ENCODE results near the gene PCCA.
"Not testable (repeated sequence)": the region's sequence is repeated elsewhere in the genome, so short reads cannot be mapped to it uniquely, and the experiment has no call there.

The PCCA gene

GRCh38 chr13:100141461-100141961 is 52.6 kb downstream of the PCCA start:
- not testable (repeated sequence) for H3K4me3 Mint-ChIP-seq; H3K9me3 Mint-ChIP-seq; H3K27me3 Mint-ChIP-seq; H3K4me1 Mint-ChIP-seq (ENCODE audit: low read depth); H3K27ac Mint-ChIP-seq; DNase-seq
- H3K36me3 Mint-ChIP-seq (ENCODE audit: low read depth): peaks cover 21% of the 10 kb centered on the region

GRCh38 chr13:100146534-100146933 is 57.6 kb downstream of the PCCA start:
- DNase-seq: no peak
- H3K36me3 Mint-ChIP-seq (ENCODE audit: low read depth): peaks cover 27% of the 10 kb centered on the region
- no peaks in the 10 kb centered on the region for H3K4me1 Mint-ChIP-seq (ENCODE audit: low read depth)
- H3K27me3 Mint-ChIP-seq: no peaks in the 10 kb centered on the region
- no peak overlapping the region for H3K27ac Mint-ChIP-seq
- H3K9me3 Mint-ChIP-seq: peaks cover 3% of the 10 kb centered on the region
- H3K4me3 Mint-ChIP-seq: no peak overlapping the region

GRCh38 chr13:100147825-100148224 is 58.9 kb downstream of the PCCA start:
- H3K27me3 Mint-ChIP-seq: no peaks in the 10 kb centered on the region
- DNase-seq: no peak
- H3K4me1 Mint-ChIP-seq (ENCODE audit: low read depth): no peaks in the 10 kb centered on the region
- H3K9me3 Mint-ChIP-seq: peaks cover 3% of the 10 kb centered on the region
- H3K27ac Mint-ChIP-seq: no peak overlapping the region
- H3K36me3 Mint-ChIP-seq (ENCODE audit: low read depth): peaks cover 25% of the 10 kb centered on the region
- no peak overlapping the region for H3K4me3 Mint-ChIP-seq

DNA sequence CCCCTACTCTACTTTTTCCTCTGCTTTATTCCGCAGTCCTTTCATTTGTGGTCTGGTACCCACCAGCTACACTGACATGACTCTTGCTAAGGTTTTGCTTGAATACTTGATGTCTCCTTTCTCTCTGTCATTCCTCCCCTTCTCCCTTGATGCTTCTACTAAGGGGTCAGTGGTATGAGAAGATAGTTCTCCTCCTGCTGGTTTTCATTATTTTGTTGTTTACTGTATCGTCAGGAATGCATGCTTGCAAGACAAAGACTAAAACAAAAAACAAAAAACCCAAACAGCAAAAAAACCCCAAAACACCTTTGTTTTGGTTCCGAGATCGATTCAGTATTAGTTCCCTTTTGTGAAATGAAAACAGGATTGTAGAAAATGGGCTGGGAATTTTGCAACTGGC is 59.5 kb downstream of the PCCA start:
- Mint-ChIP-seq H3K9me3 (peaks cover 3% of the 10 kb centered on the region), H3K27me3 (no peaks in the 10 kb centered on the region), H3K36me3 (ENCODE audit: low read depth) (peaks cover 24% of the 10 kb centered on the region)

DNA sequence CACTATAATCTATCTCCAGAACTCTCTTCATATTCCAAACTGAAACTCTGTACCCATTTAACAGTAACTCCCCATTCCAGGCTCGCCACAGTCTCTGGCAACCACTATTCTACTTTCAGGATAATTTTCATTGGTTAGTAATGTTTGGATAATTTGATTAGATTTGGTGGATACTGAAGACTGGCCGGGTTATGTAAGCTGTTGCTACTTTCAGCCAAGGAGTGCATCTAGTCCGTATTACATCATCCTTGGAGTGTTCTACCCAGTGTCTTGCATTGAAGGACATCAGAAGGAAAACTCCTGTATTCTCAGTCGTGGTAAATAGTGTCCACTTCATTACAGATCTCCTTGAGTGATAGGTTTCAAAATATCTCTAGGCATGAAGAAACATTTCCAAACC is 60.5 kb downstream of the PCCA start:
- Mint-ChIP-seq H3K9me3 (peaks cover 3% of the 10 kb centered on the region), H3K27me3 (no peaks in the 10 kb centered on the region), H3K36me3 (ENCODE audit: low read depth) (peaks cover 25% of the 10 kb centered on the region), H3K4me1 (ENCODE audit: low read depth) (no peaks in the 10 kb centered on the region), H3K27ac (no peak overlapping the region), H3K4me3 (no peak overlapping the region)
- no peak for DNase-seq

More for the DNA sequence above, 59.5 kb downstream of the PCCA start:
- Mint-ChIP-seq H3K4me3 (no peak overlapping the region), H3K4me1 (ENCODE audit: low read depth) (no peaks in the 10 kb centered on the region), H3K27ac (no peak overlapping the region)
- no peak for DNase-seq

- H3K9me3 Mint-ChIP-seq; H3K27me3 Mint-ChIP-seq; H3K4me1 Mint-ChIP-seq (ENCODE audit: low read depth); H3K4me3 Mint-ChIP-seq; H3K27ac Mint-ChIP-seq; DNase-seq: not testable (repeated sequence)
- H3K36me3 Mint-ChIP-seq (ENCODE audit: low read depth): peaks cover 26% of the 10 kb centered on the region
Measured at GRCh38 chr13:100150711-100151110, 61.8 kb downstream of the PCCA start.

- H3K36me3 Mint-ChIP-seq (ENCODE audit: low read depth): peaks cover 23% of the 10 kb centered on the region
- no peak overlapping the region for H3K27ac Mint-ChIP-seq
- no peaks in the 10 kb centered on the region for H3K9me3 Mint-ChIP-seq
- no peak for DNase-seq
- peaks cover 5% of the 10 kb centered on the region for H3K4me1 Mint-ChIP-seq (ENCODE audit: low read depth)
- H3K4me3 Mint-ChIP-seq: no peak overlapping the region
- no peaks in the 10 kb centered on the region for H3K27me3 Mint-ChIP-seq
Measured at GRCh38 chr13:100154842-100155416, 66.0 kb downstream of the PCCA start.

GRCh38 chr13:100156788-100157187 is 67.9 kb downstream of the PCCA start:
- Mint-ChIP-seq H3K27me3 (no peaks in the 10 kb centered on the region), H3K36me3 (ENCODE audit: low read depth) (peaks cover 23% of the 10 kb centered on the region), H3K4me3 (no peak overlapping the region), H3K27ac (no peak overlapping the region), H3K9me3 (no peaks in the 10 kb centered on the region), H3K4me1 (ENCODE audit: low read depth) (peaks cover 5% of the 10 kb centered on the region)
- no peak for DNase-seq

DNA sequence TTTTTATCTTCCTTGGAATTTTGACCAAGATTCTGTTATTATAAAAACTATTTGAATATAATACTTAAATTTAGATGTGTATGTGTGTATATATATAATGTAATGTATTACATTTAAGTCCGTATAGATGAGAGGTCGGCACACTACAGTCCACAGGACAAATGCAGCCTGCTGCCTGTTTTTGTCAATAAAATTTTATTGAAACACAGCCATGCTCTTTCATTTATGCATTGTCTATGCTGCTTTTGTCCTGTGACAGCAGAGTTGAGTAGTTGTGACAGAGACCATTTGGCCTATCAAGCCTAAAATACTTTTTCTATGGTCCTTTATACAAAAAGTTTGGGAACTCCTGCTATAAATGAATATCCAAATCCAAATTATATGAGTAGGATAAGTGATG is 69.7 kb downstream of the PCCA start:
- Mint-ChIP-seq H3K27me3 (no peaks in the 10 kb centered on the region), H3K4me1 (ENCODE audit: low read depth) (peaks cover 5% of the 10 kb centered on the region), H3K36me3 (ENCODE audit: low read depth) (peaks cover 23% of the 10 kb centered on the region), H3K4me3 (no peak overlapping the region), H3K9me3 (no peaks in the 10 kb centered on the region), H3K27ac (no peak overlapping the region)
- DNase-seq: no peak

- peaks cover 5% of the 10 kb centered on the region for H3K4me1 Mint-ChIP-seq (ENCODE audit: low read depth)
- no peaks in the 10 kb centered on the region for H3K27me3 Mint-ChIP-seq
- no peak overlapping the region for H3K4me3 Mint-ChIP-seq
- H3K27ac Mint-ChIP-seq: no peak overlapping the region
- DNase-seq: no peak
- H3K9me3 Mint-ChIP-seq: no peaks in the 10 kb centered on the region
- H3K36me3 Mint-ChIP-seq (ENCODE audit: low read depth): peaks cover 20% of the 10 kb centered on the region
Measured at GRCh38 chr13:100159584-100159983, 70.7 kb downstream of the PCCA start.

- no peak overlapping the region for H3K27ac Mint-ChIP-seq
- H3K4me3 Mint-ChIP-seq: no peak overlapping the region
- no peaks in the 10 kb centered on the region for H3K27me3 Mint-ChIP-seq
- peaks cover 5% of the 10 kb centered on the region for H3K4me1 Mint-ChIP-seq (ENCODE audit: low read depth)
- H3K36me3 Mint-ChIP-seq (ENCODE audit: low read depth): peaks cover 16% of the 10 kb centered on the region
- no peak for DNase-seq
- H3K9me3 Mint-ChIP-seq: no peaks in the 10 kb centered on the region
Measured at GRCh38 chr13:100160450-100160849, 71.6 kb downstream of the PCCA start.

DNA sequence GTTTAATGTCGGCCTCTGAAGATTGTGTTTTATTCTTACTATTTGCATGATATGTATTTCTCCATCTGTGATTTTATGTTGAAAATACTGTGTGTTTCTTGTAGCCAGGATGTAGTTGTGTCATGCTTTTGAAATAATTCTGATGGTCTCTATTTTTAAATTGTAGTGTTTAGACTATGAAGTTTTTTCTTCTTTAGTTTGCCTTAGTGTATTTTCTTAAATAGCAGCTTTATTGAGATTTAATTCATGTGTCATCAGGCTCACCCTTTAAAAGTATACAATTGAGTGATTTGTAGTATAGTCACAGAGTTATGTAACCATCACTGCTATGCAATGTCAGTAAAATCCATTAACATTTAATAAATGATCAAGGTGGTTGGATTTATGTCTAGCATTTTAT is 74.5 kb downstream of the PCCA start:
- Mint-ChIP-seq H3K4me3 (no peak overlapping the region), H3K9me3 (no peaks in the 10 kb centered on the region), H3K27me3 (no peaks in the 10 kb centered on the region), H3K4me1 (ENCODE audit: low read depth) (no peaks in the 10 kb centered on the region), H3K27ac (no peak overlapping the region), H3K36me3 (ENCODE audit: low read depth) (peaks cover 8% of the 10 kb centered on the region)
- DNase-seq: no peak

DNA sequence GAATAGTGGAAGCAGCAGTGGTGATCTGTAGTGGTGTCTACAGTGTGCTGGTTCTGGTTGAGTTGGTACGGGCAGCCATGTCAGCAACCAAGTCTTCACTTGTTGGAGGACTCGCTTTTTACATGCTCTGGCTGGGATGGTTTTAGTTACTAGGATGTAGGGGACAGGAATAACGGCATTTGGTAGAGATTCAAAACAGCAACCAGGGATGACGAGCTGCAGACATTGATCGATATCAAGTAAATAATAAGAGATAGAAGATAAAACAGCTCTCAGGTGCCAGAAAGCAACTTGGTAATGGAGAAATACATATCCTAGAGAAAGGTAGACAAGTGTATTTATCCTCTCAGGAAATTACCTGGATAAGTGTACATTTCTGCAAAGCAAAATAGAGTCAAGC is 84.3 kb downstream of the PCCA start:
- H3K27ac Mint-ChIP-seq: no peak overlapping the region
- DNase-seq: no peak
- H3K27me3 Mint-ChIP-seq: no peaks in the 10 kb centered on the region
- peaks cover 2% of the 10 kb centered on the region for H3K9me3 Mint-ChIP-seq
- no peak overlapping the region for H3K4me3 Mint-ChIP-seq
- peaks cover 9% of the 10 kb centered on the region for H3K36me3 Mint-ChIP-seq (ENCODE audit: low read depth)
- no peaks in the 10 kb centered on the region for H3K4me1 Mint-ChIP-seq (ENCODE audit: low read depth)

- H3K9me3 Mint-ChIP-seq; H3K4me1 Mint-ChIP-seq (ENCODE audit: low read depth); H3K27ac Mint-ChIP-seq; DNase-seq; H3K36me3 Mint-ChIP-seq (ENCODE audit: low read depth); H3K4me3 Mint-ChIP-seq; H3K27me3 Mint-ChIP-seq: not testable (repeated sequence)
Measured at GRCh38 chr13:100174455-100174854, 85.6 kb downstream of the PCCA start.

- Mint-ChIP-seq H3K27ac (no peak overlapping the region), H3K27me3 (no peaks in the 10 kb centered on the region), H3K9me3 (peaks cover 2% of the 10 kb centered on the region), H3K4me3 (no peak overlapping the region), H3K36me3 (ENCODE audit: low read depth) (peaks cover 9% of the 10 kb centered on the region), H3K4me1 (ENCODE audit: low read depth) (no peaks in the 10 kb centered on the region)
- DNase-seq: no peak
Measured at GRCh38 chr13:100175078-100175802, 86.3 kb downstream of the PCCA start.

Measured in activated T-cell treated with anti-CD3 and anti-CD28 coated beads, Interleukin-2, amount 50 U/mL, for 24 hours (primary cell).